HG02852 (cell line): ENCODE measurements around the gene TEX101.
"Not testable (repeated sequence)": the region's sequence is repeated elsewhere in the genome, so short reads cannot be mapped to it uniquely, and the experiment has no call there.

Experiments used
- ATAC-seq: cut with Tn5 transposase; IDR thresholded peaks from one replicate; pipeline ENCODE4 v1.9.1; 2021; ENCODE audit warnings: mild to moderate bottlenecking, moderate library complexity; ENCODE audit not compliant: unreplicated experiment

Gene TEX101

GRCh38 chr19:43414554-43414953 is at the start of gene TEX101:
Gene TEX101 (plus strand): TSS chr19:43414890. CDS start chr19:43415920, 1,030 bp downstream.
- no peak for ATAC-seq

- not testable (repeated sequence) for ATAC-seq
Measured at GRCh38 chr19:43365677-43366076, 49.0 kb upstream of the TEX101 start.

GRCh38 chr19:43367822-43368221 is 46.9 kb upstream of the TEX101 start:
- ATAC-seq, result no peak

- not testable (repeated sequence) for ATAC-seq
Measured at GRCh38 chr19:43368897-43369296, 45.8 kb upstream of the TEX101 start.

DNA sequence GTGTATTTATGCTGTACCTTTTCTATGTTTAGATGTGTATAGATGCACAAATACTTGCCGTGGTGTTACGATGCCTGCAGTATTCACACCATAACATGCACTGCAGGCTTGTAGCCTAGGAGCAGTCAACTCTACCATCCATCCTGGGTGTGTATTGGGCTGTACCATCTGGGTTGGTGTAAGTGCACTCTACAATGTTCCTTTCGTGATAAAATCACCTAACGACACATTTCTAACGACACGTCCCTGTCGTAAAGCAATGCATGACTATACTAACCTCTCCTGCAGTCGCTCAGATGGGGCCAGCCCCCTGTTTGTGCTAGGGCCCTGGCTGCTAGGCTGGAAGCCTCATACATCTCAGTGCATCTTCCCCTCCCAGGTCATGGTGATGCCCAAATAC is 42.8 kb upstream of the TEX101 start:
- ATAC-seq, result no peak

DNA sequence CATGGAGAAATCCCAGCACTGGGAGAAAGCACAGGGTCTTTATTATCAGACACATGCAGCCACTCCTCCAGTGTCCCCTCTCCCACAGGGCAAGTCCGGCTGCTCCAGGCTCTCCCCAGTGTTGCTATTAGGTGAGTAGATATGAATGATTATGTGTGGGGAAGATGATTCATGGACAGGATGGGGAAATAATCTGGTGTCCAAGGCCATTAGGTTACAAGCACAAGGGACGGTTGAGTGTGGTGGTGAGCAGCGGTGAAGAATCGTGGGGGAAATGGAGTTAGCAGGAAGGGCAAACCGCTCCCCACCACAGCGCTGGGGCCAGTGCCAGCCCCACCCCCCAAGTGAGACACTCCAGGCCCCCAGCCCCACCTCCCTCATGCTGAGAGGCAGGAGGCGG is 42.2 kb upstream of the TEX101 start:
- no peak for ATAC-seq

DNA sequence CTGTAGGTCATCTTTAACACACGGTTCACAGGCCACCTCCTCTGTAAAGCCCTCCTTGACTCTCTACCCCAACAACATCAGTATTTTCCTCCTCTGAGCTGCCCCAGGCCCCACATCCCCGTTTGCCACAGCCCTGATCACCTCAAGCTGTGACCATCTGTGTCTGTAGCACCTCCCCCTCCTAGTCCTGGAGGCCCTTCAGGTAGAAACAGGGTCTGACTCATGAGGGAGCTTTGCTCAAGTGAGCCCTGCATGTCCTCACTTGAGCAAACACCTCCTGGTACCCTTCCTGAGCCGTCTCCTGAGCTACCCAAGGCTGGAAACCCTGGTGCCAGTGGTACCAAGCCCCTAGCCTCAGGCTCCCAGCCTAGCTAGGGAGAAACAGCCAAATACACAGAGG is 37.1 kb upstream of the TEX101 start:
- ATAC-seq, result not testable (repeated sequence)

- ATAC-seq, result no peak
Measured at GRCh38 chr19:43380008-43380407, 34.7 kb upstream of the TEX101 start.

DNA sequence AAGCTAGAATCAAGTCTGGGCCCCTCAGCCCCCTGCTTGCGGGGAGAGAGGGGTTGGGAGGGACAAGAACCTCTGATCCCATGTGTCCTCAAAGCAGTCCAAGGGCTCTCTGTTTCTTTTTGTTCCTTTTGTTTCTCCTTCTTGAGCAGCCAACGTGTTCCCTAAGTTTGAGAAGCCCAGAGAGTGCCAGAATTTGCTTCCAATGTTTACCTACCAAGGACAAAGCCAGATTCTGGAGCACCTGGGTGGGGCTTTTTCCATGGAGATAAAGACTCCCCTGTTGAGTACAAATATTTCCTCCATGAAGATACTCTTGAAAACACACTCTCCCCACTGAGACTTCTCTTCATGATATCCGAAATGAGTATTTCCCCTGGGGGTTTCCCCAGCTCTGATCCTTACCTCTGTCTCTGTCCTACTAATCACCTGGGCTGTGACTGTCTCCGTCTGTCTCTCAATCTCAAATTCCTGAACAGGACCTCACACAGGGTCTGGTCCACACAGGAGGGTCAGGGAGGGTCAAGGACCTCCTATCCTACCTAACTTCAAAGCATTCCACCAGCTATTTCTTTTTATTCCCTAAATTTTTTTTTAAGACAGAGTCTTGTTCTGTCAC is 33.8 kb upstream of the TEX101 start:
- no peak for ATAC-seq

GRCh38 chr19:43382586-43383216 is 32.0 kb upstream of the TEX101 start:
- ATAC-seq, result not testable (repeated sequence)

GRCh38 chr19:43383254-43383653 is 31.4 kb upstream of the TEX101 start:
- ATAC-seq, result not testable (repeated sequence)

DNA sequence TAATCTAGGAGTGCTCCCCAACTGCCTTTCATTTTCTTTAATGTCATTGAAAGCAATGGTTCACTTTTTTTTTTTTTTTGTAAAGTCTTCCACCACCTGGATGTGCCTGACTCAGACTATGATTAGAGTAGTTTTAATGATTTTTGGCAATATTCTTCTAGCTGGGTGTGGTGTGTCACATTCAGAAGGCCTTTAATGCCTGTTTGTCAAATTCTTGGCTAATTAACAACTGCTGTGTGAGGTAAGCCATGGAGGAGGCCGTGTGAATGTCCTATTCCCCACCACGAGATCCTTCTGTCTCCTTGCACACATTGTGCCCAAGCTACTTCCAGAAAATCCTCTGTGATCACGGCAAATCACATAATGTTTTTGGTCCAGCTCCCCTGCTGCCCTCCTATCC is 30.9 kb upstream of the TEX101 start:
- not testable (repeated sequence) for ATAC-seq

DNA sequence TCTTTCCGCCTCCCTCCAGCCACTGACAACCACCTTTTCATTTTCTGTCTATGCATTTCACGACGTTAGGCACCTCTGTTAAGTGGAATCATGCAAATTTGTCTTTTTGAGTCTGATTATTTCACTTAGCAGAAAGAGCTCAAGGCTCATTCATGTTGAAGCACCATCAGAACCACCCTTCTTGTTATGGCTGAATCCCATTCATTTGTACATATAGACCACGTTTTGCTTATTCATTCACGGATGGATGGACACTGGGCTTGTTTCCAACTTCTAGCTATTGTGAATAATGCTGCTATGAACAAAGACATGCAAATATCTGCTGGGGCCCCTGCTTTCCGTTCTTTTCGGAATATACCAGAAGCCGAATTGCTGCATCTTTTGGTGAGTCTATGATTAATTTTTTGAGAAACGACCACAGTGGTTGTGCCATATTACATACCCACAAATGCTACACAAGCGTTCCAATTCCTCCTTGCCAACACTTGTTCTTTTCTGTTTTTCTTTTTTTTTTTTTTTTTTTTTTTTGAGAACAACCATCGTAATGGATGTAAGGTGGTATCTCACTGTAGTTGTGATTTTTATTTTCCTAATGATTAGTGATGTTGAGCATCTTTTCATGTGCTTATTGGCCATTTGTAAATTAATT is 23.7 kb upstream of the TEX101 start:
- ATAC-seq, result not testable (repeated sequence)

DNA sequence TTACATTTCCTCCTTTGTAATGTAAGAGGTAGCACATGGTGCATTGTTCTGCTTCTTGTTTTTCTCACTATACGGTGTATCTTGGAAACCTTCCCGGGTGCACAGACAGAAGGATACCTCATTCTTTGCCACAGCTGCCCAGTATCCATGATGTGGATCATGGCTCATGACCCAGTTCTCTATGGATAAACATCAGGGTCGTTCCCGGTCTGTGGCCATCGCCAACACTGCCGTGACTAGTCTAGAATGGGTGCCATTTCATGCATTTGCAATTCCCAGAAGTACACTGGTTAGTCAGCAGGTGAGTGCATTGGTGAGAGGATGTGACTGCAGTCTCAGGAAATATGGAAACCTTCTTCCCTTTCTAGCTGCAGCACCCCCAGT is 23.1 kb upstream of the TEX101 start:
- not testable (repeated sequence) for ATAC-seq

DNA sequence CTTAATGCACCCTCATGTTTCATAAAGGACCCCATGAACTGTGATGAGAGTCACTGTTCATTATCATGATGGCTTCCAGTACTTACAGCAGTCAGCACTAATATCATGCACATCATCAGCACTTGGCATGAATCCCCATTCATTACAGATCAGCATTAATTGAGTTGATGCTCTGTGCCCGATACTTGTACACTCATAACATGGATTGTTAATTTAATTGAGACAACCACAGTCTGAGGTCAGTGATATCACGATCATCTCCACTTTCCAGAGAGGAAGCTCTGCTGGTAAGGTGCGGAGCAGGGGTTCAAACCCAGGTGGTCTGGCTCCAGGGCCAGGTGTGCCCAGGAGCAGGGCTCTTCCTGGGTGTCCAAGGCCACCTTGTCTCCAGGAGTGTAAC is 21.2 kb upstream of the TEX101 start:
- ATAC-seq, result not testable (repeated sequence)

GRCh38 chr19:43395561-43395960 is 19.1 kb upstream of the TEX101 start:
- ATAC-seq, result no peak

- ATAC-seq, result no peak
Measured at GRCh38 chr19:43406297-43406696, 8.4 kb upstream of the TEX101 start.

DNA sequence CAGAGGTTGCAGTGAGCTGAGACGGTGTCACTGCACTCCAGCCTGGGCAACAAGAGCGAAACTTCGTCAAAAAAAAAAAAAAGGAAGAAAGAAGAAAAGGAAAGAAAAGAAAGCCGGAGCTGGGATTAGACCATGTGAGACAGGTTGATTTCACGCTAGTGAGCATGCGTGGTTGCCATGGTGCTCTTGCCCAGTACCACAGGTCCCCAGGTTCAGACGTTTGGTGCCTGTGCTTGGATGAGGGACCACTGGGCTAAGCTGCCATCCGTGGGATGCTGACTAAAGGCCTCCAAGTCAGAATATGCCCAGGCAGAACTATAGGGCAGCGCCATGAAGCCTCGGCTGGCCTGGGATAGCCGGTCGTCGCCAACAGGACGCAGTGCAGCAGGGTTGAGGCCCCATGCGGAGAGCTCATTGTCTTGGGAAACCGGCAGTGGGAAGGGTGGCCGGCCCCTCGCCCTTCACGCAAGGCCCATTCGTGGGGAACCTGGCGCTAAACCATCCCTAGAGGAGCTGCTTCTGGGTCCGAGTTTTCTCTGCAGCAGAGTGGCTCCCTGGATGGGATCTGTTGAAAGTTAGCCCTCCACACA is 7.2 kb upstream of the TEX101 start:
- ATAC-seq, result no peak

DNA sequence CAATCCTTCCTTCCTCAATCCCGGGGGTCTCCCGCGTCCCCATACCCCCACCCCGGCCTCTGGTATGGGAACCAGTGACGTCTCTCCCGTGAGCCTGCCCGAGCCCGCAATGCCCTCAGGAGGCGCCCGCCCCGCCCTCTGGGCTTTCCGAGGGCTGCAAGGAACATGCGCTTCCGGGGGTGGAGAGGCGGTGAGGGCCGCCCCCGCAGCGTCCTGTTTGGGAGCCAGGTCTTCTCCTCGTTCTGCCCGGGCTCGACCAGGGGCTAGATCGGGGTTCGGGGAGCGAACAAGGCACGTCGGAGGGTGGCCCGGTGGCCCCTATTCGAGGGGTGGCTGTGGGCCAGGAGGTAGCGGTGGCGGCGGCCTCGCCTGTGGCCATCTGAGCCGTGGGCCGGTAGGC is 6.6 kb upstream of the TEX101 start:
- no peak for ATAC-seq

DNA sequence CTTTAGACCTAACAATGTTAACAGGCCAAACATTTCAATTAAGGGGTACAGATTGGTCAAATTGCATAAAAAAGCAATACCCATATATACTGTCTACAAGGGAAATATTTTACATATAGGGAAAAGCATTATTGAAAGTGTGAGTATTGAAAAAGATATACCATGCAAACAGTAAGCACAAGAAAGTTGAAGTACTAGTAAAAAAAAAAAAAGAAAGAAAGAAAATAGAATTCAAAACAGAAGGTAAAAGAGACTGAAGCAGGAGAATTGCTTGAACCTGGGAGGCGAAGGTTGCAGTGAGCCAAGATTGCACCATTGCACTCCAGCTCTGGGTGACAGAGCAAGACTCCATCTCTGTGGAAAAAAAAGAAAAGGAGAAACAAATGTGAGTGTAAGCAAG is 5.3 kb upstream of the TEX101 start:
- ATAC-seq, result no peak

GRCh38 chr19:43412441-43412840 is 2.2 kb upstream of the TEX101 start:
- no peak for ATAC-seq
